HepG2 (cell line): Measurements from ENCODE around the gene CCNYL1. TPM values are rescaled to one million over a fixed set of nuclear protein-coding genes. Genes with fewer than 3 reads are reported as not detected.

ENCODE experiments used
- ATAC-seq: fragments of 200-7000 bp; cut with Tn5 transposase; 3 replicates; pipeline ENCODE4 v1.9.1; 2020; ENCODE audit warnings: mild to moderate bottlenecking, moderate library complexity
- BruUV-seq: library from RNA; stranded (reverse); fragments of 400-500 nt; replicated peaks from 2 replicates; lab custom pipeline; 2021; lab: Mats Ljungman, UMichigan
- CTCF ChIA-PET: fragments of 300-600 bp; formaldehyde crosslinking; extraction: SDS; loops from one replicate; lab custom pipeline; 2021; ENCODE audit warnings: low total read pairs, inconsistent platforms, low intra/inter-chr PET ratio; lab: Yijun Ruan, JAX
- POLR2A ChIA-PET: fragments of 350-600 bp; sonication (Branson Sonifier 250); formaldehyde crosslinking; loops from one replicate; lab custom pipeline; 2020; ENCODE audit warnings: antibody characterized with exemption, inconsistent platforms; lab: Yijun Ruan, JAX
- DNase-seq: peaks from one replicate; pipeline ENCODE4 v3.0.0-alpha.2; 2015; ENCODE audit warnings: low spot score
- FAIRE-seq: peaks from 3 replicates; lab custom pipeline; 2011; peaks lifted over from hg19 to GRCh38; lab: Jason Lieb, UNC
- H2AFZ ChIP-seq: one replicate; pipeline ENCODE4 v1.6.1; 2011; ENCODE audit warnings: low read length, inconsistent platforms
- H3K27ac ChIP-seq: fragments of 300-600 bp; 3 replicates; pipeline ENCODE4 v1.8.0; 2011; ENCODE audit warnings: mixed run types, mild to moderate bottlenecking, mixed read lengths, low read length, inconsistent platforms; ENCODE audit not compliant: insufficient read depth; ENCODE audit errors: extremely low read length
- H3K27me3 ChIP-seq, 2 experiments: fragments of 200-600 bp in 1 of 2; 2 replicates in 1 of 2; 3 replicates in 1 of 2; pipeline versions ENCODE4 v1.6.0 to v1.8.0; 2011; ENCODE audit warnings: low read length in 2 of 2, mild to moderate bottlenecking in 2 of 2, moderate library complexity in 2 of 2, inconsistent platforms in 1 of 2; ENCODE audit not compliant: insufficient read depth in 2 of 2, control insufficient read depth in 1 of 2
- H3K36me3 ChIP-seq, 2 experiments: fragments of 200-600 bp in 1 of 2; replicated peaks in 1 of 2; 2 replicates in 1 of 2; 3 replicates in 1 of 2; pipeline versions ENCODE4 v1.5.1 to v1.8.0; 2011; ENCODE audit warnings: low read length in 2 of 2, inconsistent platforms in 1 of 2; ENCODE audit not compliant: insufficient read depth in 2 of 2, control insufficient read depth in 1 of 2
- H3K4me1 ChIP-seq: 2 replicates; pipeline ENCODE4 v1.5.1; 2012; ENCODE audit warnings: low read length, inconsistent platforms; ENCODE audit not compliant: insufficient read depth
- H3K4me2 ChIP-seq: 2 replicates; pipeline ENCODE4 v1.6.0; 2011; ENCODE audit warnings: low read depth, low read length, inconsistent platforms
- H3K4me3 ChIP-seq, 3 experiments: fragments of 200-600 bp in 1 of 3; sonication (generic), shearing (Covaris generic) in 1 of 3; replicated peaks in 1 of 3; 2 replicates each; pipeline ENCODE4 v1.5.1; 2011 to 2016; ENCODE audit warnings: low read length in 3 of 3, inconsistent platforms in 2 of 3, low read depth in 2 of 3, mild to moderate bottlenecking in 2 of 3, control low read depth in 1 of 3, mixed read lengths in 1 of 3; ENCODE audit not compliant: insufficient read depth in 1 of 3
- H3K79me2 ChIP-seq: one replicate; pipeline ENCODE4 v1.6.1; 2011; ENCODE audit warnings: low read length, inconsistent platforms; ENCODE audit not compliant: insufficient read depth
- H3K9ac ChIP-seq: 2 replicates; pipeline ENCODE4 v1.6.0; 2011; ENCODE audit warnings: mild to moderate bottlenecking, low read depth, low read length, inconsistent platforms; ENCODE audit not compliant: insufficient read depth
- H3K9me3 ChIP-seq: 2 replicates; pipeline ENCODE4 v1.5.1; 2012; ENCODE audit warnings: mild to moderate bottlenecking, low read length
- H4K20me1 ChIP-seq: 2 replicates; pipeline ENCODE4 v1.6.0; 2011; ENCODE audit warnings: inconsistent platforms, mild to moderate bottlenecking, low read length, moderate library complexity; ENCODE audit not compliant: insufficient read depth
- ZBTB21 ChIP-seq: sonication (generic); formaldehyde crosslinking; IDR thresholded peaks from 2 replicates; pipeline ENCODE4 v1.4.0; 2020; ENCODE audit warnings: missing genetic modification reagents
- ZNF326 ChIP-seq: sonication (generic); formaldehyde crosslinking; IDR thresholded peaks from 2 replicates; pipeline ENCODE4 v1.4.0; 2020; ENCODE audit warnings: missing genetic modification reagents, borderline replicate concordance
- ZNF546 ChIP-seq: sonication (generic); formaldehyde crosslinking; conservative IDR thresholded peaks from 2 replicates; pipeline ENCODE4 v1.8.1; 2023; ENCODE audit warnings: mild to moderate bottlenecking, missing genetic modification reagents
- WGBS: methylation state at CpG from one replicate; pipeline ENCODE4 v1.1.6; 2017; ENCODE audit warnings: low lambda C conversion rate; 5-methylcytosine and 5-hydroxymethylcytosine counted together
- in situ Hi-C: cut with HindIII; loops from 2 replicates; pipeline ENCODE4 v1.10.0; 2017; ENCODE audit warnings: low pct_unique_long_range_greater_than_20kb; ENCODE audit not compliant: extremely low pct_ligation_motif_present
- intact Hi-C: fragments of 100-400 bp; cut with micrococcal nuclease; formaldehyde crosslinking; loops from one replicate; pipeline ENCODE4 v1.10.0; 2022; ENCODE audit not compliant: unreplicated experiment
- polyA plus RNA-seq, 8 experiments: library from polyadenylated mRNA; depleted of rRNA in 3 of 8; stranded (reverse) in 7 of 8; unstranded in 1 of 8; fragments of >200 nt; fragmentation: Illumina TruSeq in 4 of 8; extraction: Trizol in 4 of 8; gene quantifications; 2 replicates each; pipeline versions ENCODE4 v1.2.1 to v1.2.3, GENCODE V29; 2011 to 2016; ENCODE audit warnings: low read depth in 4 of 8, missing spikeins in 1 of 8, mixed read lengths in 1 of 8; ENCODE audit not compliant: insufficient read depth in 1 of 8
- total RNA-seq, 5 experiments: library from RNA; depleted of rRNA; stranded (reverse); fragments of >200 nt; fragmentation: Illumina TruSeq; extraction: Trizol; gene quantifications; 2 replicates each; pipeline ENCODE4 v1.2.3, GENCODE V29; 2016; ENCODE audit warnings: low read depth in 1 of 5
- TF ChIP-seq, protein P1 (sequence below): sonication (generic); formaldehyde crosslinking; IDR thresholded peaks from 2 replicates; pipeline ENCODE4; 2020; ENCODE audit warnings: missing genetic modification reagents, mild to moderate bottlenecking, borderline replicate concordance
- TF ChIP-seq, protein P2 (sequence below): IDR thresholded peaks from 2 replicates; pipeline ENCODE4 v1.6.1; 2018; ENCODE audit warnings: missing genetic modification reagents
- TF ChIP-seq, protein P3 (sequence below): sonication (generic); formaldehyde crosslinking; IDR thresholded peaks from 2 replicates; pipeline ENCODE4 v1.4.0; 2020; ENCODE audit warnings: low read depth, missing genetic modification reagents

The CCNYL1 gene
- total and polyA plus RNA-seq, 2 of the 13 experiments (the other 11 are each of a cell fraction or from before 2014, with no cell fraction given): 12.5 to 16.2 TPM

DNA sequence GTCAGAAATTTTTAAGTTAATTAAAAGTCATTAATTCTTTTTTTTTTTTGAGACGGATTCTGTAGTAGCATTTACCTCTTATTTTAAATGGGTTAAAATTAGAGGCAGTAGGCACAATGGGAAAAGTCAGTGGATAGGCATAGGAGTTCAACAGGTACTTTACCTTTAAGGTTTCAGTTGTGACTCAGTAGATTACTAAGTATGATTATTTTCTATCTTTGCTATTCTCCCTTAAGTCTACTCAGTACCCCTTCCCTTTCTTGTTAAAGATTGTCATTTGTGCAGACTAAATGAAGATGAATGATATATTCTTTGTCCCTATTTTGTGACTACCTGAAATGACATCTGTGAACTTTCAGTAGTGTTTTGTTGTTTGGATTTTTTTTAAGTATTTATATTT, 19.7 kb downstream of the CCNYL1 start:
- ATAC-seq: no peak
- Histone ChIP-seq H3K27ac (no peak overlapping the region), H3K79me2 (peaks cover under 1% of the 10 kb centered on the region), H3K9ac (no peak overlapping the region), H3K9me3 (no peaks in the 10 kb centered on the region), H3K27me3 (no peaks in the 10 kb centered on the region), H3K4me1 (peaks cover 34% of the 10 kb centered on the region), H2AFZ (no peak overlapping the region), H3K4me3 (no peak overlapping the region), H4K20me1 (no peaks in the 10 kb centered on the region), H3K4me2 (no peak overlapping the region), H3K36me3 (peaks cover 4 to 26% of the 10 kb centered on the region in 2 experiments; a peak in 4 of 5 replicates)
- ChIA-PET POLR2A (interaction anchor here (1.0 kb wide), 1 partner anchor 20 kb away, joined by 4 read pairs; the partner anchor contains the start of gene CCNYL1), CTCF (no interaction called here)
- WGBS: 86% methylated on average over 1 of the region's 1 CpG
- DNase-seq: no peak
- in situ Hi-C loops (loop anchor here (10.0 kb wide), 1 partner anchor 106 kb away; the partner anchor contains the start of gene METTL21A), intact Hi-C loops (no loop called here)
- BruUV-seq: no TSS peak
- no peak for FAIRE-seq
- TF ChIP-seq ZNF546 (CRISPR knock-in tag): no peak
- TF ChIP-seq ZBTB21 (CRISPR knock-in tag): no peak
- TF ChIP-seq, protein P1, sequence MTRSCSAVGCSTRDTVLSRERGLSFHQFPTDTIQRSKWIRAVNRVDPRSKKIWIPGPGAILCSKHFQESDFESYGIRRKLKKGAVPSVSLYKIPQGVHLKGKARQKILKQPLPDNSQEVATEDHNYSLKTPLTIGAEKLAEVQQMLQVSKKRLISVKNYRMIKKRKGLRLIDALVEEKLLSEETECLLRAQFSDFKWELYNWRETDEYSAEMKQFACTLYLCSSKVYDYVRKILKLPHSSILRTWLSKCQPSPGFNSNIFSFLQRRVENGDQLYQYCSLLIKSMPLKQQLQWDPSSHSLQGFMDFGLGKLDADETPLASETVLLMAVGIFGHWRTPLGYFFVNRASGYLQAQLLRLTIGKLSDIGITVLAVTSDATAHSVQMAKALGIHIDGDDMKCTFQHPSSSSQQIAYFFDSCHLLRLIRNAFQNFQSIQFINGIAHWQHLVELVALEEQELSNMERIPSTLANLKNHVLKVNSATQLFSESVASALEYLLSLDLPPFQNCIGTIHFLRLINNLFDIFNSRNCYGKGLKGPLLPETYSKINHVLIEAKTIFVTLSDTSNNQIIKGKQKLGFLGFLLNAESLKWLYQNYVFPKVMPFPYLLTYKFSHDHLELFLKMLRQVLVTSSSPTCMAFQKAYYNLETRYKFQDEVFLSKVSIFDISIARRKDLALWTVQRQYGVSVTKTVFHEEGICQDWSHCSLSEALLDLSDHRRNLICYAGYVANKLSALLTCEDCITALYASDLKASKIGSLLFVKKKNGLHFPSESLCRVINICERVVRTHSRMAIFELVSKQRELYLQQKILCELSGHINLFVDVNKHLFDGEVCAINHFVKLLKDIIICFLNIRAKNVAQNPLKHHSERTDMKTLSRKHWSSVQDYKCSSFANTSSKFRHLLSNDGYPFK: no peak
- TF ChIP-seq ZNF326 (CRISPR knock-in tag): no peak
- TF ChIP-seq, protein P2, sequence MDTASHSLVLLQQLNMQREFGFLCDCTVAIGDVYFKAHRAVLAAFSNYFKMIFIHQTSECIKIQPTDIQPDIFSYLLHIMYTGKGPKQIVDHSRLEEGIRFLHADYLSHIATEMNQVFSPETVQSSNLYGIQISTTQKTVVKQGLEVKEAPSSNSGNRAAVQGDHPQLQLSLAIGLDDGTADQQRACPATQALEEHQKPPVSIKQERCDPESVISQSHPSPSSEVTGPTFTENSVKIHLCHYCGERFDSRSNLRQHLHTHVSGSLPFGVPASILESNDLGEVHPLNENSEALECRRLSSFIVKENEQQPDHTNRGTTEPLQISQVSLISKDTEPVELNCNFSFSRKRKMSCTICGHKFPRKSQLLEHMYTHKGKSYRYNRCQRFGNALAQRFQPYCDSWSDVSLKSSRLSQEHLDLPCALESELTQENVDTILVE: no peak
- TF ChIP-seq, protein P3, sequence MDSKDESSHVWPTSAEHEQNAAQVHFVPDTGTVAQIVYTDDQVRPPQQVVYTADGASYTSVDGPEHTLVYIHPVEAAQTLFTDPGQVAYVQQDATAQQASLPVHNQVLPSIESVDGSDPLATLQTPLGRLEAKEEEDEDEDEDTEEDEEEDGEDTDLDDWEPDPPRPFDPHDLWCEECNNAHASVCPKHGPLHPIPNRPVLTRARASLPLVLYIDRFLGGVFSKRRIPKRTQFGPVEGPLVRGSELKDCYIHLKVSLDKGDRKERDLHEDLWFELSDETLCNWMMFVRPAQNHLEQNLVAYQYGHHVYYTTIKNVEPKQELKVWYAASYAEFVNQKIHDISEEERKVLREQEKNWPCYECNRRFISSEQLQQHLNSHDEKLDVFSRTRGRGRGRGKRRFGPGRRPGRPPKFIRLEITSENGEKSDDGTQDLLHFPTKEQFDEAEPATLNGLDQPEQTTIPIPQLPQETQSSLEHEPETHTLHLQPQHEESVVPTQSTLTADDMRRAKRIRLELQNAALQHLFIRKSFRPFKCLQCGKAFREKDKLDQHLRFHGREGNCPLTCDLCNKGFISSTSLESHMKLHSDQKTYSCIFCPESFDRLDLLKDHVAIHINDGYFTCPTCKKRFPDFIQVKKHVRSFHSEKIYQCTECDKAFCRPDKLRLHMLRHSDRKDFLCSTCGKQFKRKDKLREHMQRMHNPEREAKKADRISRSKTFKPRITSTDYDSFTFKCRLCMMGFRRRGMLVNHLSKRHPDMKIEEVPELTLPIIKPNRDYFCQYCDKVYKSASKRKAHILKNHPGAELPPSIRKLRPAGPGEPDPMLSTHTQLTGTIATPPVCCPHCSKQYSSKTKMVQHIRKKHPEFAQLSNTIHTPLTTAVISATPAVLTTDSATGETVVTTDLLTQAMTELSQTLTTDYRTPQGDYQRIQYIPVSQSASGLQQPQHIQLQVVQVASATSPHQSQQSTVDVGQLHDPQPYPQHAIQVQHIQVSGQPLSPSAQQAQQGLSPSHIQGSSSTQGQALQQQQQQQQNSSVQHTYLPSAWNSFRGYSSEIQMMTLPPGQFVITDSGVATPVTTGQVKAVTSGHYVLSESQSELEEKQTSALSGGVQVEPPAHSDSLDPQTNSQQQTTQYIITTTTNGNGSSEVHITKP (CRISPR knock-in tag): no peak
